Measurements from ENCODE around the gene PPP2R5C.

Gene PPP2R5C

DNA sequence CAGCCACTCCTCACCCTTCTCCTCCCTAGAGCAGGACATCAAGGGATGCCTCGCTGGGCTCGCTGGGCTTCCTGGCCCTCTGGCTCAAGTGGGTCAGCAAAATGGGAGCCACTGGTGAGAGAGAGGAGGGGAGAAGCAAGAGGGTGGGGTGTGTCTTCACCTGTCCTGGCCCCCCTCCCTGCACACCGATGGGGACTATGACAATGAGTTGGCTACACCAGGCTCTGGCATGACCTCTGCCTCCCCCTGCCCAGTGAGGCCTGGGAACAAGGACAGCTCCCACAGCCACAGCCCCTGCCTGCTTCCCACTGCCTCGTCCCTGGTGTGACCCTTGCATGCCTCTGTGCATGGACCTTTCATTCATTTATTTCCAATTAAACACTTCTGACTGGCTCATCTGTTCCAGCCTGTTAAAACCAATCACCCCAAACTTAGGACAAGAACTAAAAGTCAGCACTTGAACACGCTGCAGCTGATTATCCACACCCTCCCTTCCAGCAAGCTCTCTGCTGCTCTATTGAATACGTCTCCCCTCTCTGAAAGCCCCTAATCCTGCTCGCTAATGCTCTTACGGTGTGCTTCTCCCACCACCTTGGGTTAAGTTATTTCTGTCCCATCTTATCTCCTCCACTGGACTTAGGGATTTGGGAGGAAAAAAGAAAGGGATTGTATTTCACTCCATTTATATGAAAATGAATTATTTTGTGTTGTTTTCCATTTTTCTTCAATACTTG, 5.8 kb upstream of the PPP2R5C start:
- Histone ChIP-seq H3K27ac (ENCODE audit: low read length, poor library complexity, severe bottlenecking) (no peak overlapping the region), H2BK15ac (ENCODE audit: low read depth, poor library complexity, severe bottlenecking) (no peak overlapping the region), H3K4ac (ENCODE audit: low read depth in 1 of 2, low read length in 2 of 2) (no peak overlapping the region), H3K36me3 (ENCODE audit: control insufficient read depth in 1 of 2, insufficient read depth in 2 of 2, low read depth in 1 of 2, low read length in 2 of 2) (no peaks in the 10 kb centered on the region), H3K23ac (ENCODE audit: low read length in 2 of 2) (peak overlapping the region in 1 of 2 experiments; percentile 37), H3K4me3 (ENCODE audit: insufficient read depth in 1 of 2, low read depth in 1 of 2, low read length in 2 of 2) (no peak overlapping the region), H3K18ac (ENCODE audit: low read depth in 1 of 2, low read length in 2 of 2) (no peak overlapping the region), H4K91ac (ENCODE audit: low read length) (no peak overlapping the region), H3K4me1 (ENCODE audit: control insufficient read depth, insufficient read depth, low read depth, low read length) (peaks cover 3% of the 10 kb centered on the region), H3K27me3 (ENCODE audit: control insufficient read depth in 1 of 2, insufficient read depth in 1 of 2, low read length in 2 of 2) (peaks cover 27 to 66% of the 10 kb centered on the region in 2 experiments), H2AFZ (ENCODE audit: low read depth, low read length) (no peak overlapping the region), H3K14ac (ENCODE audit: low read length in 2 of 2) (no peak overlapping the region), H2BK5ac (ENCODE audit: low read depth, low read length, poor library complexity, severe bottlenecking) (no peak overlapping the region), H2AK5ac (ENCODE audit: low read length, severe bottlenecking) (no peak overlapping the region), H3K4me2 (ENCODE audit: low read length, poor library complexity, severe bottlenecking) (no peak overlapping the region), H4K8ac (ENCODE audit: low read length) (no peak overlapping the region), H3K79me1 (replicated peaks; ENCODE audit: low read length, poor library complexity, severe bottlenecking) (no peaks in the 10 kb centered on the region), H3K9me3 (ENCODE audit: control insufficient read depth, low read length) (peaks cover 2% of the 10 kb centered on the region), H2BK120ac (ENCODE audit: low read depth, low read length) (no peak overlapping the region), H3K9ac (ENCODE audit: low read length) (no peak overlapping the region), H2BK12ac (ENCODE audit: low read length in 2 of 2) (no peak overlapping the region)
- 54% methylated on average over 5 of the region's 8 CpGs for WGBS
- DNase-seq, result no peak

DNA sequence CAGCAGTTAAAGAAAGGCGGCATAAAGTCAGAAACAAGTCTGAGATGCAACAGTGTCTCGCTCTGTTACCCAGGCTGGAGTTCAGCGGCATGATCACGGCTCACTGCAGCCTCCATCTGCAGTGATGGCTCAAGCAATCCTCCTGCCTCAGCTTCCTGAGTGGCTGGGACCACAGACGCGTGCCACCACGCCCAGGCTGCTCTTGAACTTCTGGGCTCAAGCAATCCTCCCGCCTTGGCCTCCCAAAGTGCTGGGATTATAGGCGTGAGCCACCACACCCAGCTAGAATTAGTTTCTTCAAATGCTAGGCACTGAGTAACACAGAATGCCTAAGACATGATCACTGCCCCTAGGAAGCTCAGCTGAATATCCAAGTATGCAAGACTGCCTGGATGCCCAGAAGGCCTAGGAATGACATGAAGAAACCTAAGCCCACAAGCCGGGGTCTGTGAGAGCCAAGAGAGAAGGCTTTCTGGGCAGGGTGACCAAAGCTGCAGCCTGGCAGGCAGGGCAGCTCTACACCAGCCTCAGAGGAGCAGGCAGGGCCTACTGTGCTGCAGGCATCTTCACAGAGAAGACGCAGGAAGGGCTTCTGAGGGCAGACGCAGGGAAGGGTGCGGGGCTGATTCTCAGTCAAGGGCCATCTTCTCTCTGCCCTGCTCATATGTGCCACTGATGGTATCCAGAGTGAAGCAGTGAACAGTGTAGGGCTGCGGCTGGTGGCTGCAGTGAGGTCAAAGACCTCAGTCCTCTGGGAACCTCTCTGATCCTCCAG, 4.3 kb upstream of the PPP2R5C start:
- no peak overlapping the region for H2AK5ac ChIP-seq (ENCODE audit: low read length, severe bottlenecking)
- no peak overlapping the region for H2BK15ac ChIP-seq (ENCODE audit: low read depth, poor library complexity, severe bottlenecking)
- peaks cover 3% of the 10 kb centered on the region for H3K4me1 ChIP-seq (ENCODE audit: control insufficient read depth, insufficient read depth, low read depth, low read length)
- H2BK5ac ChIP-seq (ENCODE audit: low read depth, low read length, poor library complexity, severe bottlenecking), result no peak overlapping the region
- H2BK12ac ChIP-seq (ENCODE audit: low read length in 2 of 2), result no peak overlapping the region
- 91% methylated on average over 14 of the region's 14 CpGs for whole genome bisulfite sequencing
- no peak overlapping the region for H3K4ac ChIP-seq (ENCODE audit: low read depth in 1 of 2, low read length in 2 of 2)
- H3K27me3 ChIP-seq (ENCODE audit: control insufficient read depth in 1 of 2, insufficient read depth in 1 of 2, low read length in 2 of 2), result peaks cover 25 to 51% of the 10 kb centered on the region in 2 experiments
- H3K9ac ChIP-seq (ENCODE audit: low read length), result no peak overlapping the region
- H3K4me2 ChIP-seq (ENCODE audit: low read length, poor library complexity, severe bottlenecking), result no peak overlapping the region
- H3K27ac ChIP-seq (ENCODE audit: low read length, poor library complexity, severe bottlenecking), result no peak overlapping the region
- no peaks in the 10 kb centered on the region for H3K36me3 ChIP-seq (ENCODE audit: control insufficient read depth in 1 of 2, insufficient read depth in 2 of 2, low read depth in 1 of 2, low read length in 2 of 2)
- no peak overlapping the region for H4K91ac ChIP-seq (ENCODE audit: low read length)
- no peak overlapping the region for H3K23ac ChIP-seq (ENCODE audit: low read length in 2 of 2)
- peaks cover 2% of the 10 kb centered on the region for H3K79me1 ChIP-seq (replicated peaks; ENCODE audit: low read length, poor library complexity, severe bottlenecking)
- no peak overlapping the region for H2AFZ ChIP-seq (ENCODE audit: low read depth, low read length)
- DNase-seq, result no peak
- H3K14ac ChIP-seq (ENCODE audit: low read length in 2 of 2), result no peak overlapping the region
- no peak overlapping the region for H2BK120ac ChIP-seq (ENCODE audit: low read depth, low read length)
- no peak overlapping the region for H3K4me3 ChIP-seq (ENCODE audit: insufficient read depth in 1 of 2, low read depth in 1 of 2, low read length in 2 of 2)
- H3K9me3 ChIP-seq (ENCODE audit: control insufficient read depth, low read length), result peaks cover 2% of the 10 kb centered on the region
- H4K8ac ChIP-seq (ENCODE audit: low read length), result no peak overlapping the region
- no peak overlapping the region for H3K18ac ChIP-seq (ENCODE audit: low read depth in 1 of 2, low read length in 2 of 2)

DNA sequence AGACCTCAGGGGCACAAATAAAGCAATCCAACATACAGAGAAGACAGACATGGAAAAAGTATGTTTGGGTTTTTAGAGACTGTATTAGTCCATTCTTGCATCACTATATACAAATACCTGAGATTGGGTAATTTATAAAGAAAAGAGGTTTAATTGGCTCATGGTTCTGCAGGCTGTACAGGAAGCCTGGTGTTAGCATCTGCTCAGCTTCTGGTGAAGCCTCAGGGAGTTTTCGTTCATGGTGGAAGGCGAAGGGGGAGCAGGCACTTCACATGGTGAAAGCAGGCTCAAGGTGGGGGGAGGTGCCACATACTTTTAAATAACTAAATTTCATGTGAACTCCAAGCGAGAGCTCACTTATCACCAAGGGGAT, 3.7 kb upstream of the PPP2R5C start:
- Histone ChIP-seq H3K14ac (ENCODE audit: low read length in 2 of 2) (no peak overlapping the region), H3K9me3 (ENCODE audit: control insufficient read depth, low read length) (peaks cover 2% of the 10 kb centered on the region), H2BK120ac (ENCODE audit: low read depth, low read length) (no peak overlapping the region), H2AFZ (ENCODE audit: low read depth, low read length) (no peak overlapping the region), H3K9ac (ENCODE audit: low read length) (no peak overlapping the region), H2BK15ac (ENCODE audit: low read depth, poor library complexity, severe bottlenecking) (no peak overlapping the region), H3K79me1 (replicated peaks; ENCODE audit: low read length, poor library complexity, severe bottlenecking) (peaks cover 3% of the 10 kb centered on the region), H3K27me3 (ENCODE audit: control insufficient read depth in 1 of 2, insufficient read depth in 1 of 2, low read length in 2 of 2) (peaks cover 21 to 46% of the 10 kb centered on the region in 2 experiments), H2BK5ac (ENCODE audit: low read depth, low read length, poor library complexity, severe bottlenecking) (no peak overlapping the region), H4K8ac (ENCODE audit: low read length) (no peak overlapping the region), H3K27ac (ENCODE audit: low read length, poor library complexity, severe bottlenecking) (no peak overlapping the region), H3K36me3 (ENCODE audit: control insufficient read depth in 1 of 2, insufficient read depth in 2 of 2, low read depth in 1 of 2, low read length in 2 of 2) (no peaks in the 10 kb centered on the region), H2BK12ac (ENCODE audit: low read length in 2 of 2) (no peak overlapping the region), H3K18ac (ENCODE audit: low read depth in 1 of 2, low read length in 2 of 2) (no peak overlapping the region), H3K4ac (ENCODE audit: low read depth in 1 of 2, low read length in 2 of 2) (no peak overlapping the region), H3K4me2 (ENCODE audit: low read length, poor library complexity, severe bottlenecking) (no peak overlapping the region), H4K91ac (ENCODE audit: low read length) (no peak overlapping the region), H3K23ac (ENCODE audit: low read length in 2 of 2) (no peak overlapping the region), H3K4me1 (ENCODE audit: control insufficient read depth, insufficient read depth, low read depth, low read length) (peaks cover 3% of the 10 kb centered on the region), H3K4me3 (ENCODE audit: insufficient read depth in 1 of 2, low read depth in 1 of 2, low read length in 2 of 2) (no peak overlapping the region), H2AK5ac (ENCODE audit: low read length, severe bottlenecking) (no peak overlapping the region)
- 95% methylated on average over 3 of the region's 3 CpGs for WGBS
- no peak for DNase-seq

DNA sequence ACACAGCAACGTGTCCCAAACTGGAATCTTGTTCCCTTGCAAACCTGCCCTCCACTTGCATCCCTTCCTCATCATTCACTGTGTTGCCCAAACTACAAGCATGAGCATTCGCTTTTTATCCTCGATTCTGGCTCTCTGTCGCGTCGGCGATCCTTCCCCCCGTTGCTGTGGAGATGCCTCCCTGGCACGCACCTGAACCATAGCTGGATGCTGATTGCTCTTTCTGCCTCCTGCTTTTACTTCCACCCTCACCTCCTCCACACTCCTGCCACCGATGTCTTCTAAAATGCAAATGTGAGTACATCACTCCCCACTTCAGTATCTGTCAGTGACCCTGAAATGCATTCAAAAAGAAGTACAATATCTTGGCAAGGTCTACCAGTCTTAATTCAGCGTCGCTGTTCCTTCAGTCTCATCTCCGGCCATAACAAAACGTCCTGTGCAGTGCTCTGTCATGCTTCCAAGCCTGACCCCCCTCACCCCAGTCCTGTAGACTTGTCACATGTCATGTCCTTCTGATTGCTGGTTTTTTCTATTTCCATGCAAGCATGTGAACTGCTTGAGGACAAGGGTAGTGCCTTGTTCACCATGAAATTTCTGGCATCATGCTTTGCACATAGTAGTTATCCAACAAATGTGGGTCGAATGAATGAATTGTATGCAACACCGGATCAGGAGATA, 2.5 kb upstream of the PPP2R5C start:
- Histone ChIP-seq H3K18ac (ENCODE audit: low read depth in 1 of 2, low read length in 2 of 2) (no peak overlapping the region), H3K14ac (ENCODE audit: low read length in 2 of 2) (no peak overlapping the region), H4K91ac (ENCODE audit: low read length) (no peak overlapping the region), H3K4ac (ENCODE audit: low read depth in 1 of 2, low read length in 2 of 2) (no peak overlapping the region), H3K4me1 (ENCODE audit: control insufficient read depth, insufficient read depth, low read depth, low read length) (peaks cover 3% of the 10 kb centered on the region), H2BK120ac (ENCODE audit: low read depth, low read length) (no peak overlapping the region), H2BK5ac (ENCODE audit: low read depth, low read length, poor library complexity, severe bottlenecking) (no peak overlapping the region), H3K4me2 (ENCODE audit: low read length, poor library complexity, severe bottlenecking) (no peak overlapping the region), H3K9me3 (ENCODE audit: control insufficient read depth, low read length) (no peaks in the 10 kb centered on the region), H3K4me3 (ENCODE audit: insufficient read depth in 1 of 2, low read depth in 1 of 2, low read length in 2 of 2) (no peak overlapping the region), H3K23ac (ENCODE audit: low read length in 2 of 2) (no peak overlapping the region), H2BK12ac (ENCODE audit: low read length in 2 of 2) (no peak overlapping the region), H4K8ac (ENCODE audit: low read length) (no peak overlapping the region), H3K27ac (ENCODE audit: low read length, poor library complexity, severe bottlenecking) (no peak overlapping the region), H3K79me1 (replicated peaks; ENCODE audit: low read length, poor library complexity, severe bottlenecking) (peaks cover 5% of the 10 kb centered on the region), H3K27me3 (ENCODE audit: control insufficient read depth in 1 of 2, insufficient read depth in 1 of 2, low read length in 2 of 2) (peaks cover 18 to 33% of the 10 kb centered on the region in 2 experiments), H3K9ac (ENCODE audit: low read length) (no peak overlapping the region), H2AK5ac (ENCODE audit: low read length, severe bottlenecking) (no peak overlapping the region), H3K36me3 (ENCODE audit: control insufficient read depth in 1 of 2, insufficient read depth in 2 of 2, low read depth in 1 of 2, low read length in 2 of 2) (peaks cover 6% of the 10 kb centered on the region in 2 experiments), H2AFZ (ENCODE audit: low read depth, low read length) (no peak overlapping the region), H2BK15ac (ENCODE audit: low read depth, poor library complexity, severe bottlenecking) (no peak overlapping the region)
- DNase-seq, result no peak
- whole genome bisulfite sequencing, result 90% methylated on average over 14 of the region's 16 CpGs

Data from mesenchymal stem cell (in vitro differentiated cells and primary cell).